ENCODE results near the gene HSPA1L.
A peak's percentile ranks its signal among the peaks of the same experiment; 100 is the strongest.
"Not testable (repeated sequence)": the region's sequence is repeated elsewhere in the genome, so short reads cannot be mapped to it uniquely, and the experiment has no call there.

HSPA1L gene

GRCh38 chr6:31836474-31837368 is 21.6 kb upstream of the HSPA1L start:
- peak; percentile 21 for DNase-seq

DNA sequence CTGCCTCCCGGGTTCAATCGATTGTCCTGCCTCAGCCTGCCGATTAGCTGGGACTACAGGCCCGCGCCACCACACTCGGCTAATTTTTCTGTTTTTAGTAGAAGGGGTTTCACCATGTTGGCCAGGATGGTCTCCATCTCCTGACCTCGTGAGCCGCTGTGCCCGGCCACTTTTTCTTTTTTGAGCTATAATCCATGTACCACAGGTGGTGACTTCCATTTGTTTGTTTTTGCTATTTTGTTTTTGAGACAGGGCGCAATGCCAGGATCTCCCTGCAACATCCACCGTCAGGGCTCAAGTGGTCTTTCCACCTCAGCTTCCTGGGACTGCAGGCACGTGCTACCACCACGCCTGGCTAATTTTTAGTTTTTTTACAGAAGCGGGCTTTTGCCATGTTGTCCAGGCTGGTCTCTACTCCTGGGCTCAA is 21.0 kb upstream of the HSPA1L start:
- DNase-seq: no peak

DNA sequence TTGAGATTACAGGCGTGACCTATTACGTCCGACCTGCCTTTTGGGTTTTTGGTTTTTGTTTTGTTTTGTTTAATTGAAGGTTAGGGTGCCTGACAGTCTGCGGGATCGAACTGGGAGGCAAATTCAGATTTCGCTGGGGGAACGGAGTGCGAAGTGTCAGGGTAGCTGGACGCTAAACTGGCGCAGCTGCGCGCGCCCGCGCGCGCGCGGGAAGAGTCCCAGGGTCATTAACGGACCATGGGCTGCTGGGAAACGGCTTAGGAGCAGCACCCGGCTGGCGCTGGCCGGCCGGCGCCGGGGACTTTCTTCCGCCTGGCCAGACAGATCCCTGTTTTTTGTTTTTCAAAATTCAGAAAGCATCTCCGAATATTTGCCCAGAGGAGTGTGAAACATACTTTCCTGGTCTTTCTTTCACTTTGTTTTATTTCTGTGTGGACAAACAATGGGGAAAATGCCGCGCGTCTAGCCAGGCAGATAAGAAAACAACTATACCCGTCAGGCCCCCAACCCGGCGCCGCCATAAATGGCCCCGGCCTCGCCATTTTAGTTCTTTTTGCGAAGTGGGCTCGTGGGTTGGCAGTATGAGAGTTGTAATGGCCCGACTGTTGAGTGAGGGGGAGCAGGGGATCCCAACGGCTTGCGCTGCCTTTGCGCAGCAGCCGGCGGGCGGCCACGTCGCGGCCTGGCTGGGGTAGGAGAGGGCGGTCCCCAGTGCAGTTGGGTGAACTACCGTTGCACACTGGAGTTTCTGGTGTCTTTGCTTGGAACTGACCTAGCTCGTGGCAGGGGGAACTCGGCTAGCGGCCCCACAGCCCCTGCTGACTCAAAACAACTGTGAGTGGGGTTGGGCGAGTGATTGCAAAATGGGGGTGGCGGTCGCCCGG is 19.5 kb upstream of the HSPA1L start:
- peak; percentile 86 for DNase-seq

GRCh38 chr6:31831350-31832215 is 16.5 kb upstream of the HSPA1L start:
- DNase-seq: no peak

GRCh38 chr6:31830886-31831335 is 15.8 kb upstream of the HSPA1L start:
- DNase-seq: no peak

GRCh38 chr6:31829633-31830283 is 14.7 kb upstream of the HSPA1L start:
- peak; percentile 34 for DNase-seq

GRCh38 chr6:31827286-31828079 is 12.4 kb upstream of the HSPA1L start, which contains the start of gene HSPA1B:
Gene HSPA1B, plus strand, starts transcription at chr6:31827738. Its CDS starts 213 bp downstream, at chr6:31827951.
- DNase-seq: peak; percentile 100

DNA sequence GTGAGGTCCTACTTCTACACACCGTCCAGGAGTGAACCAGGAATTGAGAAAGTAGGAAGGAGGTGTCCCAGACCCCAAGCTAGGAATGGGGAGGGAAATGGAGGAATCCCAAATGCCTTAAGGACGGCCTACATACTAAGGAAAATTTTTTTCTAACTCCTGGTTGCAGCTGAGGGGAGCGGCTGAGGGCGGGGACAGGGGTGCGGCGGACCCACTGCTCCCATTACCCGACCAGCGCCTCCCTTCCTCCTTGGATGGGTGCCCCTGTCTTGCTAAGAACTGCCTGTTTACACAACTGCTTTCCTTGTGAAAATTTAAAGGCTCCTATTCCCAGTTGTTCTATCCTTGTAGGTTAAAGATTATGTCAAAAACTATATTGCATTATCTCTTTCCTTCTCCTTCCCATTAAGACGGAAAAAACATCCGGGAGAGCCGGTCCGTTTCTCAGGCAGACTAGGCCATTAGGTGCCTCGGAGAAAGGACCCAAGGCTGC is 11.8 kb upstream of the HSPA1L start:
- DNase-seq: peak; percentile 87

DNA sequence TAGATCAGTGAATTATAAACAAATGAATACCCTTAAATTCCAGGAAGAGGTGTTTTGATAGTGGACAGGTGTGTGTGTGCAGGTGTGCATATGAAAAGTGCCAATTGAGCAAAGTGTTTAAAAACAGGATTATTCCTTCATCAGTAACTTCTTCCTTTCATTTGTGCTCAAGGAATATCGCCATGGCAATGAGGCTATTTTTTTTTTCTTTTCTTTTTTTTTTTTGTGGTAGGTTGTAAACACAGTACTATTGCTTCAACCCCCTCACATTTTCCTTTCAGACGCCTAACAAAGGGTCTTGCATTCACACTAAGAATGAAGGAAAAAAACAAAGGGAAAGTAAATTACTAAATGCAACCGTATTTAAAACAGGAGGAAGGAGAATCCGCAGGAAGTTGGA is 10.5 kb upstream of the HSPA1L start:
- no peak for DNase-seq

- not testable (repeated sequence) for DNase-seq
These were observed 8.6 kb upstream of the HSPA1L start for GRCh38 chr6:31823592-31824196.

- peak; percentile 69 for DNase-seq
These were observed 7.1 kb upstream of the HSPA1L start for GRCh38 chr6:31822036-31822821.

DNA sequence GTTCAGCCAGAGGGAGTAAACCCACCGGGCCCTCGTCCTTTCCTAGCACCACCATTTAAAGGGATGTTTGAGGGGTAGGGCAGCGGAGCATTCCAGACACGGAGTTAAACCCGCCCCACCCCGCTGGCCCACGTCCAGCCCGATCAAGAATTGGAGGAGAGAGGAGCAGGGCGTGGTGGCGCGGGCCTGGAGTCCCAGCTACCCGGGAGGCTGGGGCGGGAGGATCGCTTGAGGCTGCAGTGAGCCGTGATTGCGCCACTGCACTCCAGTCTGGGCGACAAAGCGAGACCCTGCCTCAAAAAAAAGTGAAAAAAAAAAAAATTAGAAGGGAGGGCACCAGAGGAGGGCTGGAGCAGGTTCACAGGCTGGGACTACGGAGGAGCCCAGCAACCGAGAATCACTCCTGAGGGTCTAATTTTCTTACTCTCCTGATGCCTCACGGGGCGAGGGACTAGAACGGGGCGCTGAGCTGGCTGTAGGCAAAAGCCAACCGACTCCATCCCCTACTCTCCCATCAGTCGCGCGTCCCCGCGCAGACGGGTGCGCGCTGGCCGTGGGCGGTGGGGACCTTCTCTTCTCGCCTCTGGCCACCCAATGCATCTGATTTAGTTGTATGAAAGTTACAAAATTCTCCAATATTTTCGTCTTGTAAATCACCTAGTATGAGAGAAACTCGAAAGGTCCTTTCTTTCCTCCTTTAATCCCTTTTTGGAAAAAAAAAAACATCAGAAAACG is 6.4 kb upstream of the HSPA1L start:
- peak; percentile 43 for DNase-seq

GRCh38 chr6:31820399-31820798 is 5.3 kb upstream of the HSPA1L start:
- not testable (repeated sequence) for DNase-seq

DNA sequence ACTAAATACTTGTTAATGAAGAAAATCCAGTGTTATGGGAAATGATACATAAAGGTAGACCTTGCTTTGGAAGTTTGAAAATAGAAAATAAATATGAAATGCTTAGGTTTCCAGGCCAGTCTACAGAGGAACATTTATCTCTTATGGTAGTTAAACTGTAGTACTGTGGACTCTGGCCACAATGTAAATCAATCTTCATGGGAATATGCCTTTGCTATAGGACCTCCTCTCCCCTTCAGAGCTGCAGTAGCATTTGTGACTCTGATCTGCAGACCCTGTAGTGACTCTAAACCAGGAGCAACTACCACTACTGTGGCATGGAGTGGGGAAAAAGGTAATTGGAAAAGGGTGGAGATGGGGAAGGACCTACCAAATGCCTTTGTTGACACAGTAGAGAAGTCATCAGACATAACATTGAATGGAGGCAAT is 4.8 kb upstream of the HSPA1L start:
- DNase-seq: no peak

- DNase-seq: not testable (repeated sequence)
These were observed 2.9 kb upstream of the HSPA1L start for GRCh38 chr6:31817929-31818511.

- DNase-seq: not testable (repeated sequence)
These were observed 2.2 kb upstream of the HSPA1L start for GRCh38 chr6:31817133-31817928.

GRCh38 chr6:31814677-31815024 is 432 bp downstream of the HSPA1L start:
- DNase-seq: peak; percentile 99

Data from fibroblast of skin of abdomen (primary cell).